Peyer's patch (tissue), 4 donors: ENCODE data around the gene PLA2G4A.

Source experiments
- POLR2A ChIP-seq, 2 donors: fragments of 450-650 bp; IDR thresholded peaks; one replicate each; pipeline ENCODE4 v1.5.1; 2017; ENCODE audit warnings: antibody characterized with exemption in 2 of 2, mild to moderate bottlenecking in 2 of 2, moderate library complexity in 2 of 2
- TF ChIP-seq, protein P1 (sequence below), 6 experiments: fragments of 450-650 bp in 4 of 6; fragments of 200-600 bp in 2 of 6; sonication (generic) in 1 of 6; IDR thresholded peaks; one replicate each; pipeline ENCODE4 v1.5.1; 2017 to 2019; ENCODE audit warnings: antibody characterized with exemption in 6 of 6, mild to moderate bottlenecking in 3 of 6, moderate library complexity in 1 of 6

- TF ChIP-seq, protein P1, sequence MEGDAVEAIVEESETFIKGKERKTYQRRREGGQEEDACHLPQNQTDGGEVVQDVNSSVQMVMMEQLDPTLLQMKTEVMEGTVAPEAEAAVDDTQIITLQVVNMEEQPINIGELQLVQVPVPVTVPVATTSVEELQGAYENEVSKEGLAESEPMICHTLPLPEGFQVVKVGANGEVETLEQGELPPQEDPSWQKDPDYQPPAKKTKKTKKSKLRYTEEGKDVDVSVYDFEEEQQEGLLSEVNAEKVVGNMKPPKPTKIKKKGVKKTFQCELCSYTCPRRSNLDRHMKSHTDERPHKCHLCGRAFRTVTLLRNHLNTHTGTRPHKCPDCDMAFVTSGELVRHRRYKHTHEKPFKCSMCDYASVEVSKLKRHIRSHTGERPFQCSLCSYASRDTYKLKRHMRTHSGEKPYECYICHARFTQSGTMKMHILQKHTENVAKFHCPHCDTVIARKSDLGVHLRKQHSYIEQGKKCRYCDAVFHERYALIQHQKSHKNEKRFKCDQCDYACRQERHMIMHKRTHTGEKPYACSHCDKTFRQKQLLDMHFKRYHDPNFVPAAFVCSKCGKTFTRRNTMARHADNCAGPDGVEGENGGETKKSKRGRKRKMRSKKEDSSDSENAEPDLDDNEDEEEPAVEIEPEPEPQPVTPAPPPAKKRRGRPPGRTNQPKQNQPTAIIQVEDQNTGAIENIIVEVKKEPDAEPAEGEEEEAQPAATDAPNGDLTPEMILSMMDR (IDR thresholded peaks at IDR 0.05) = no peak
- no peak for TF ChIP-seq POLR2A (IDR thresholded peaks at IDR 0.05)
Measured at GRCh38 chr1:186984959-186985358, 156.2 kb downstream of the PLA2G4A start.
